ENCODE data around the gene ATAD1. TPM values are rescaled to one million over a fixed set of nuclear protein-coding genes. Genes with fewer than 3 reads are reported as not detected.

The ATAD1 gene
- total RNA-seq, 1 donor from 2014 or later = 63.2 TPM

- Mint-ChIP-seq H3K9me3 (peaks cover 35% of the 10 kb centered on the region), H3K4me3 (no peak overlapping the region), H3K27ac (no peak overlapping the region), H3K4me1 (no peaks in the 10 kb centered on the region), H3K36me3 (peaks cover 70% of the 10 kb centered on the region), H3K27me3 (ENCODE audit: insufficient read depth, low read depth) (no peaks in the 10 kb centered on the region)
- TF ChIP-seq EZH2phosphoT487 (IDR thresholded peaks at IDR 0.05) = no peak
- no peak for TF ChIP-seq CTCF (IDR thresholded peaks at IDR 0.05)
- no peak for TF ChIP-seq EZH2 (IDR thresholded peaks at IDR 0.05)
- Histone ChIP-seq H3K36me3 (peaks cover 48% of the 10 kb centered on the region), H3K9ac (no peak overlapping the region), H3K9me3 (ENCODE audit: low read depth) (peaks cover 34% of the 10 kb centered on the region), H3K4me1 (no peaks in the 10 kb centered on the region), H3K4me2 (no peak overlapping the region), H3K4me3 (no peak overlapping the region), H3F3A (ENCODE audit: low read depth) (no peaks in the 10 kb centered on the region), H3K27me3 (no peaks in the 10 kb centered on the region), H2AFZ (replicated peaks) (no peak overlapping the region), H3K79me2 (ENCODE audit: low read depth) (peaks cover 45% of the 10 kb centered on the region), H4K20me1 (ENCODE audit: low read depth) (peaks cover 4% of the 10 kb centered on the region), H3K27ac (no peak overlapping the region)
- DNase-seq (ENCODE audit: low spot score) = no peak
Observed at GRCh38 chr10:87798082-87798481, 19.9 kb downstream of the ATAD1 start.

DNA sequence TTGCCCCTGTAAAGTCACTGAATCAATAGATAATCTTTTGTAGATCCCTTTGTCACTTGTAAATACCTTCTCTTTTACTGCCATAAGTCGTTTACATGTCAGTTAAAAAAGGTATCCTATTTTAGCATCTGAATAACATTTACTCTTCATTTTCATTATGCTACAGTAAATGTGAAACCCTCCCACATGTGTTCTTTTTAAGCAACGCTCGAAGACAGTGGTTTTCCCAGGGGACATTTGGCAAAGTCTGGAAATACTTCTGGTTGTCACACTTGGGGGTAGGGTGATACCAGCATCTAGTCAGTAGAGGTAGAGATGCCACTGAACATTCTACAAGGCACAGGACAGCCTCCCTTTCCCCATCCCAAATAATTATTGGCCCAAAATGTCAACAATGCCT, 23.7 kb downstream of the ATAD1 start:
- H3K36me3 Mint-ChIP-seq = peaks cover 54% of the 10 kb centered on the region
- TF ChIP-seq EZH2 (IDR thresholded peaks at IDR 0.05) (no peak), EZH2phosphoT487 (IDR thresholded peaks at IDR 0.05) (no peak), CTCF (IDR thresholded peaks at IDR 0.05) (no peak)

DNA sequence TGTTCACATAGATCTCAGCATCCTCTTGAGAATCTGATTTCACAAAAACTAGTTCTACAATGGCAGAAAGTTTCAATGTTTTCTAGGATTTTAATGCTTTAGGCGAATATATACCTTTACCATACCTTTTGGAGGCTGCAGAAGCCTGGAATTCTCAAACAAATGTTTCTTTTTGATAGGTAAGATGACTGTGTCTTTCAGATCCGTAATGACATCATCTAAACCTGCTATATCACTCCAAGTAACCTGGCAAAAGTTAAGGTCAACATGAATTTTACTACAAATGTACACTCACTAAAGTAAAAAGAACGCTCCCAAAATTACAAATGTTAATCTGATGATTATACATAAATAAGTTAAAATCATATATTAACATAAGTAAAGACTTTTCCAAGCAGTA, 27.8 kb downstream of the ATAD1 start:
- Histone ChIP-seq H3K36me3 (peaks cover 23% of the 10 kb centered on the region), H2AFZ (replicated peaks) (no peak overlapping the region), H3K27ac (no peak overlapping the region), H3K9ac (no peak overlapping the region), H3K4me2 (no peak overlapping the region), H3K4me3 (no peak overlapping the region), H3K27me3 (no peaks in the 10 kb centered on the region), H3F3A (ENCODE audit: low read depth) (no peaks in the 10 kb centered on the region), H4K20me1 (ENCODE audit: low read depth) (peaks cover 4% of the 10 kb centered on the region), H3K79me2 (ENCODE audit: low read depth) (peaks cover 11% of the 10 kb centered on the region), H3K4me1 (no peaks in the 10 kb centered on the region), H3K9me3 (ENCODE audit: low read depth) (no peaks in the 10 kb centered on the region)
- Mint-ChIP-seq H3K4me3 (no peak overlapping the region), H3K36me3 (peaks cover 32% of the 10 kb centered on the region), H3K9me3 (no peaks in the 10 kb centered on the region), H3K4me1 (no peaks in the 10 kb centered on the region), H3K27ac (no peak overlapping the region), H3K27me3 (ENCODE audit: insufficient read depth, low read depth) (no peaks in the 10 kb centered on the region)
- no peak for DNase-seq (ENCODE audit: low spot score)
- TF ChIP-seq CTCF (IDR thresholded peaks at IDR 0.05) (no peak), EZH2 (IDR thresholded peaks at IDR 0.05) (no peak), EZH2phosphoT487 (IDR thresholded peaks at IDR 0.05) (no peak)

More for the DNA sequence above, 23.7 kb downstream of the ATAD1 start:
- no peak for DNase-seq (ENCODE audit: low spot score)
- no peaks in the 10 kb centered on the region for H3K4me1 Mint-ChIP-seq
- no peaks in the 10 kb centered on the region for H3K27me3 ChIP-seq
- no peak overlapping the region for H3K4me2 ChIP-seq
- no peaks in the 10 kb centered on the region for H3K27me3 Mint-ChIP-seq (ENCODE audit: insufficient read depth, low read depth)
- peaks cover 4% of the 10 kb centered on the region for H4K20me1 ChIP-seq (ENCODE audit: low read depth)
- H3K36me3 ChIP-seq = peaks cover 25% of the 10 kb centered on the region
- no peak overlapping the region for H3K27ac Mint-ChIP-seq
- no peaks in the 10 kb centered on the region for H3F3A ChIP-seq (ENCODE audit: low read depth)
- no peak overlapping the region for H3K27ac ChIP-seq
- no peak overlapping the region for H2AFZ ChIP-seq (replicated peaks)
- H3K9me3 Mint-ChIP-seq = peaks cover 9% of the 10 kb centered on the region
- peaks cover 6% of the 10 kb centered on the region for H3K9me3 ChIP-seq (ENCODE audit: low read depth)
- no peaks in the 10 kb centered on the region for H3K4me1 ChIP-seq
- no peak overlapping the region for H3K4me3 Mint-ChIP-seq
- peaks cover 22% of the 10 kb centered on the region for H3K79me2 ChIP-seq (ENCODE audit: low read depth)
- no peak overlapping the region for H3K9ac ChIP-seq
- H3K4me3 ChIP-seq = no peak overlapping the region
